ENCODE results near the gene SRSF3.
"Not testable (repeated sequence)": the region's sequence is repeated elsewhere in the genome, so short reads cannot be mapped to it uniquely, and the experiment has no call there.

Gene SRSF3

GRCh38 chr6:36605143-36605542 is 11.0 kb downstream of the SRSF3 start:
- DNase-seq (ENCODE audit: low read depth), result no peak

GRCh38 chr6:36605560-36606391 is 11.6 kb downstream of the SRSF3 start:
- no peak for DNase-seq (ENCODE audit: low read depth)

GRCh38 chr6:36607305-36607682 is 13.1 kb downstream of the SRSF3 start:
- not testable (repeated sequence) for DNase-seq (ENCODE audit: low read depth)

GRCh38 chr6:36607683-36608386 is 13.7 kb downstream of the SRSF3 start:
- no peak for DNase-seq (ENCODE audit: low read depth)

GRCh38 chr6:36608788-36609563 is 14.8 kb downstream of the SRSF3 start:
- DNase-seq (ENCODE audit: low read depth), result no peak

GRCh38 chr6:36609582-36609981 is 15.4 kb downstream of the SRSF3 start:
- DNase-seq (ENCODE audit: low read depth), result no peak

- no peak for DNase-seq (ENCODE audit: low read depth)
These were observed 16.1 kb downstream of the SRSF3 start for GRCh38 chr6:36610041-36610955.

- no peak for DNase-seq (ENCODE audit: low read depth)
These were observed 16.8 kb downstream of the SRSF3 start for GRCh38 chr6:36610956-36611336.

- DNase-seq (ENCODE audit: low read depth), result not testable (repeated sequence)
These were observed 17.5 kb downstream of the SRSF3 start for GRCh38 chr6:36611679-36612078.

GRCh38 chr6:36612101-36612625 is 18.0 kb downstream of the SRSF3 start:
- DNase-seq (ENCODE audit: low read depth), result no peak

GRCh38 chr6:36613200-36613995 is 19.2 kb downstream of the SRSF3 start:
- DNase-seq (ENCODE audit: low read depth), result no peak

- DNase-seq (ENCODE audit: low read depth), result no peak
These were observed 21.0 kb downstream of the SRSF3 start for GRCh38 chr6:36615018-36615761.

GRCh38 chr6:36616893-36617521 is 22.8 kb downstream of the SRSF3 start:
- no peak for DNase-seq (ENCODE audit: low read depth)

GRCh38 chr6:36618366-36619355 is 24.5 kb downstream of the SRSF3 start:
- no peak for DNase-seq (ENCODE audit: low read depth)

GRCh38 chr6:36621371-36621855 is 27.3 kb downstream of the SRSF3 start:
- no peak for DNase-seq (ENCODE audit: low read depth)

GRCh38 chr6:36622901-36623546 is 28.9 kb downstream of the SRSF3 start:
- DNase-seq (ENCODE audit: low read depth), result no peak
